HG03469 (cell line): ENCODE results near the gene UVSSA.
"Not testable (repeated sequence)": the region's sequence is repeated elsewhere in the genome, so short reads cannot be mapped to it uniquely, and the experiment has no call there.

Source experiments
- ATAC-seq: cut with Tn5 transposase; IDR thresholded peaks from one replicate; pipeline ENCODE4 v1.9.1; 2021; ENCODE audit warnings: mild to moderate bottlenecking, moderate library complexity, moderate number of reproducible peaks; ENCODE audit not compliant: unreplicated experiment

Gene UVSSA

GRCh38 chr4:1316537-1317168 is 30.4 kb upstream of the UVSSA start:
- no peak for ATAC-seq

- no peak for ATAC-seq
Observed at GRCh38 chr4:1317177-1318045, 29.6 kb upstream of the UVSSA start.

DNA sequence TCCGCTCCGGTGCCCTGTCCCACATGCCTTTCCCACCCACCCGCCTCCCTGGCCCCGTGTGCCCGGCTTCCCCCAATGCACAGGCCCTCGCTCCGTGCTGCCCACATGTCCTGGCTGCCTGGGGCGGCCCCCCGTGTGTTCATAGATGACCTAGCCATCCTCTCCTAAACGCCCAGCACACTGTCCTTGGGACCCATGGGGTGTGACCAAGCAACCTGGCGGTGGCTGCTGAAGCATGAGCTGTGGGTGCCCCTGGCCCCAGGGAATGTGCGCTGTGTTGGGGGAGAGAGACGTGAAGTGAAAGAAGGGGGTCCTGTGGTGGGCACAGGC is 29.0 kb upstream of the UVSSA start:
- no peak for ATAC-seq

GRCh38 chr4:1318488-1319213 is 28.4 kb upstream of the UVSSA start:
- ATAC-seq, result no peak

DNA sequence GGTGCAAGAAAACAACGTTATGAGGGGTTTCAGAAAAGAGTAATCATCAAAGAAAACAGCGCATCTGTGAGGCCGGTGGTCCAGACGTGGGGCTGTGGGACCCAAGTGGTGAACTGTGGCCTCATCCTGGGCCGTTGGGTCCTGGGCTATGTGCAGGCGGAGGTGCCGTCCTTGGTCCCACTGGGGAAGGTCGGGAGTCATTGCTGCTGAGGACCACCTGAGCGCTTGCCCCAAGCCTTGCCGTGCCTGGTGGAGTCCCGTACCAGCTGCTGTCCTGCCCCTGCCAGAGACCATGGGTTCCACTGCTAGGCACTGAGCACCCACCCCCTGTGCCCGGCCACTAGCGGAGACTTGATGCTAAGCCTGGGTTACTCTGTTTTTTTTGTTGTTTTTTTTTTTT is 25.5 kb upstream of the UVSSA start:
- ATAC-seq, result no peak

DNA sequence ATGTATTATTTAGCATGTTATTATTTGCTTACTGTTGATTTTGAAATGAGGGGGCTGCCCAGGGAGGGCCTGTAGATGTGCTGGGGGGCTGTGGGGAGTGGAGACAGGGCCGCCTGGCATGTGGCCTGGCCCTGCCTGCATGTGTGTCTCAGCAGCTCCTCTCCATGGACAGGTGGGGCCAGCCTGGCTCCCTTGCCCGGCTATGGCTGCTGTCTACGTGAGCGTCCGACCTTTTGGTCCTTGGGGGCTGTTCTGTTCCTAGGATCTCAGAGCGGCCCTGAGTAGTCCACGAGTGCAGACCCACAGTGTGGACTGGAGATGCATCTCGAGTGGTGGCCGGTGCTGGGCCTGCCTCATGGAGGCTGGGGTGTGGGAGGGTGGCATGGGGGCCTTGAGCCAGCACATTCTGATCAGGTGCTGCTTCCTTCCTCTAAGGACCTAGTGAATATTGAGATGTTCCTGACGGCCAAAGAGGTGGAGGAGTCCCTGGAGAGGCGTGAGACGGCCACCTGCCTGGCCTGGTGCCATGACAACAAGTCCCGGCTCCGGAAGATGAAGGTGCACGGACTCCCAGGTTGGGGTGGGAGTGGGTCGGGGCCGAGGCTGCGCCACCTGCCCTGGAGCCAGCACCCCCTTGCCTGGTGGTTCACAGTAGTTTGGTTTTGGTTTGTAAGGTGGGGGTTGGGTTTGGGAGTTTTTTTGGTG is 24.9 kb upstream of the UVSSA start:
- no peak for ATAC-seq

- ATAC-seq, result no peak
Observed at GRCh38 chr4:1323280-1323634, 23.8 kb upstream of the UVSSA start.

DNA sequence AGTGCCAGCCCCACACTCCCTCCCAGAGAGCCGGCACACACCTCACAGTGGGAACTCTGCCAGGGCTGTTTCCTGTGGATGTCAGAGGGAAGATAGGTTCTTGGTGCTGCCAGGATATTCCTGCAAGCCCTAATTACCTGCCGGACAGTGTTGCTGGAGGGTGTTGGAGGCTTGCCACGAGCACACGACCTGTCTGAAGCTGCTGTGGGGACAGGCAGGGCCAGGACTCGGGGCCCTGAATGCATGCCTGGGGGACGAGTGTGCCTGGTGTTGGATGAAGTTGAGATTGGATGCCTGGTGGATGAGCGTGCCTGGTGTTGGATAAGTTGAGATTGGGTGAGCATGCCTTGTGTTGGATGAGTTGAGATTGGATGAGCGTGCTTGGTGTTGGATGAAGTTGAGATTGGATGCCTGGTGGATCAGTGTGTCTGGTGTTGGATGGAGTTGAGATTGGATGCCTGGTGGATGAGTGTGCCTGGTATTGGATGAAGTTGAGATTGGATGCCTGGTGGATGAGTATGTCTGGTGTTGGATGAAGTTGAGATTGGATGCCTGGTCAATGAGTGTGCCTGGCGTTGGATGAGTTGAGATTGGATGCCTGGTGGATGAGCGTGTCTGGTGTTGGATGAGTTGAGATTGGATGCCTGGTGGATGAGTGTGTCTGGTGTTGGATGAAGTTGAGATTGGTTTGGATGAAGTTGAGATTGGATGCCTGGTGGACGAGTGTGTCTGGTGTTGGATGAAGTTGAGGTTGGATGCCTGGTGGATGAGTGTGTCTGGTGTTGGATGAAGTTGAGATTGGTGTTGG is 23.2 kb upstream of the UVSSA start:
- ATAC-seq, result no peak

DNA sequence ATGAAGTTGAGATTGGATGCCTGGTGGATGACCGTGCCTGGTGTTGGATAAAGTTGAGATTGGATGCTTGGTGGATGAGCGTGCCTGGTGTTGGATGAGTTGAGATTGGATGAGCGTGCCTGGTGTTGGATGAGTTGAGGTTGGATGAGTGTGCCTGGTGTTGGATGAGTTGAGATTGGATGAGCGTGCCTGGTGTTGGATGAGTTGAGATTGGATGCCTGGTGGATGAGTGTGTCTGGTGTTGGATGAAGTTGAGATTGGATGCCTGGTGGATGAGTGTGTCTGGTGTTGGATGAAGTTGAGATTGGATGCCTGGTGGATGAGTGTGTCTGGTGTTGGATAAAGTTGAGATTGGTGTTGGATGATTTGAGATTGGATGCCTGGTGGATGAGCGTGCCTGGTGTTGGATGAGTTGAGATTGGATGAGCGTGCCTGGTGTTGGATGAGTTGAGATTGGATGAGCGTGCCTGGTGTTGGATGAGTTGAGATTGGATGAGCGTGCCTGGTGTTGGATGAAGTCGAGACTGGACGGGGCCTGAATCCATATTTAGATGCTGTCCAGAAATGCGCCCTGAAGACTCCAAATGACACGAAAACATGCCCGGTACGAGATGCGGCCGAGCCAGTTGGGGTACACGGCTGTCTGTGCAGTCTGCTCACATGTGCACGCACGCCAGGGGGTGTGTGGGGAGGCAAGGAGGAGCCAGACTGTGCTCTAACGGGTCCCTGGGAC is 22.4 kb upstream of the UVSSA start:
- ATAC-seq, result not testable (repeated sequence)

GRCh38 chr4:1325176-1325480 is 21.9 kb upstream of the UVSSA start:
- ATAC-seq, result no peak

GRCh38 chr4:1325681-1326635 is 21.1 kb upstream of the UVSSA start:
- ATAC-seq, result no peak

- no peak for ATAC-seq
Observed at GRCh38 chr4:1326751-1327525, 20.1 kb upstream of the UVSSA start.

DNA sequence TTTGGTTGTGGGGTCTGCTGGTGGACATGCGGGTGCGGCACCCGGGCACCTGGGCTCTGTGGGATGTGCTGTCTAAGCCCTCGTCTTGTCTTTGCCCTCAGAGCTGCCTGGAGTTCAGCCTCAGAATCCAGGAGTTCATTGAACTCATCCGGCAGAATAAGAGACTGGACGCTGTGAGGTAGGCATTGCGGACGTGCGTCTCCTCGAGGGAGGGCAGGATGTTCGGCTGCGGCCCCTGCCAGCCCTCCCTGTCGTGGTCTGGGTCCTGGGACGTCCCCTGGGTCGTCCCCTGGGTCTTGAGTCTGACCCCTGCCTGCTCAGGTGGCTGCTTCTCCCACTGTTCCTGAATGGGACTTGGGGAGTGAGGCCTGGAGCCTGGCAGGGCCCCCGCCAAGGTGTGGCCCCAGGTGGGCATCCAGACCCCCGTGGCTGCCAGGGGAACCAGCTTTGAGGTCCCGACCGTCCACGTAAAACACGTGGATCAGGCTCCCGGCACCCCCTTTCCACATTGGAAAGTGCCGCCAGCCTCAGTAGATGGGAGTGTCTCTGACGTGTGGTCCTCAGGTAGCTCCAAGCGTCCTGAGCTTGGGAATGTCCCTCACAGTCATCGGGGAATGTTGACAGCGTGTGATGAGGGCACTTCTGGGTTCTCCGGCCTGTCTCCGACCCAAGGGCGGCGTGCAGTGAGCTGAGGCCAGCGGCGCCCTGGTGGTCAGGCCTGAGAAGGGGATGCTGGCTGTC is 19.3 kb upstream of the UVSSA start:
- ATAC-seq, result no peak

GRCh38 chr4:1328267-1329155 is 18.5 kb upstream of the UVSSA start:
- ATAC-seq, result no peak

DNA sequence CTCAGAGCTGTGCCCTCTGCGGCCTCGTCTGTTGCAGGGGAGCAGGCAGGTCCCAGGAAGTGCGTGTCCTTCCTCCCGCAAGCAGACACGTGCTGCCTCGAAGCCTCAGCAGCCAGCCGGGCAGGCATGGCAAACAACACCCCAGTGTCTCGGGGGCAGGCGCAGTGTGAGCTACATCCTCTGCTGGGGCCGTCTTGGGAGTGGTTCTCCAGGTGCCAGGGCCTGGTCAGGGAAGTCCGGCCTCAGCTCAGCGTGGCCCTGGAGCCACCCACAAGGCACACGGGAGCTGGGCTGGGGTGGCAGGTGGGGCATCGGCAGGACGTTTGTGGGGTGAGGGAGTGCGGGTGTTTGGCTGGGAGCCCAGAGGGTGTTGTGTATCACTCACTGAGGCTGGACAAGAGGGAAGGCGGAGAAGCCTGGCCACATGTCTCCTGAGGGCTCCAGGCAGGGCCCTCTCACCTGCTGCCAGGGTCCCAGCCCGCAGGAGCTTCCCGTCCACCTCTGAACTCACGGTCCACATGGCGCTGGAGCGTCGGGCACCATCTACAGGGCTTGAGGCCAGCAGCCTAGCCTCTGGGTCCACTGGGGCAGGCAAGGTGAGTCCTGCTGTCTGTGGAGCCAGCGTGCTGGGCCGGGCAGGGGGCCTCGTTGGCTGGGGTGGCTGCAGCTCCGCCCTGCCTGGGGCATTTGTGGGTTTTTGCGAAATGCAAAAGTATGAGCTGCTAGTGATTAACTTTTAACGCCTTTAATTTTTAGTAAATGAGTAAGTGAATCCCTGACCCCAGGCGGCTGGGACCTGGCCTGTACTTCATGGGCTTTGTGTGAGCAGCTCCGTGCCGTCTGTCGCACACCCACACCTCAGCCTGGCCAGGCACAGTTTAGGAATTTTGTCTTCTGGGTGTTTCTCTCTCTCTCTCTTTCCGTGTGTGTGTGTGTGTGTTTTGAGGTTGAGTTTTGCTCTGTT is 17.3 kb upstream of the UVSSA start:
- no peak for ATAC-seq
